SK-N-MC (cell line): ENCODE measurements around the gene TMEM270.

Experiments used
- EZH2 ChIP-seq: fragments of 200-600 bp; sonication (generic); IDR thresholded peaks from one replicate; pipeline ENCODE4 v1.6.1; 2017; ENCODE audit warnings: antibody characterized with exemption
- FOXP2 ChIP-seq: optimal IDR thresholded peaks from 2 replicates; pipeline ENCODE3; 2011; ENCODE audit warnings: mild to moderate bottlenecking, moderate library complexity; ENCODE audit not compliant: insufficient read depth; ENCODE audit errors: extremely low read length, control extremely low read depth
- POLR2AphosphoS5 ChIP-seq: IDR thresholded peaks from 2 replicates; pipeline ENCODE4 v1.6.1; 2012; ENCODE audit warnings: mild to moderate bottlenecking, low read depth, low read length, borderline replicate concordance

DNA sequence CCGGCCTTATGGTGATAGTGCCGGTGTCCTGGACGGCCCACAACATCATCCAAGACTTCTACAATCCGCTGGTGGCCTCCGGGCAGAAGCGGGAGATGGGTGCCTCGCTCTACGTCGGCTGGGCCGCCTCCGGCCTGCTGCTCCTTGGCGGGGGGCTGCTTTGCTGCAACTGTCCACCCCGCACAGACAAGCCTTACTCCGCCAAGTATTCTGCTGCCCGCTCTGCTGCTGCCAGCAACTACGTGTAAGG lies 29.4 kb upstream of the TMEM270 start:
- TF ChIP-seq EZH2 (no peak), POLR2AphosphoS5 (no peak), FOXP2 (no peak)
